Measurements from ENCODE around the gene PCGF1. TPM values are rescaled to one million over a fixed set of nuclear protein-coding genes. Genes with fewer than 3 reads are reported as not detected.
"Not testable (repeated sequence)": the region's sequence is repeated elsewhere in the genome, so short reads cannot be mapped to it uniquely, and the experiment has no call there.

PCGF1 gene
- total and polyA plus RNA-seq, 7 donors: 14.3 to 60.3 (median 25.6) TPM

DNA sequence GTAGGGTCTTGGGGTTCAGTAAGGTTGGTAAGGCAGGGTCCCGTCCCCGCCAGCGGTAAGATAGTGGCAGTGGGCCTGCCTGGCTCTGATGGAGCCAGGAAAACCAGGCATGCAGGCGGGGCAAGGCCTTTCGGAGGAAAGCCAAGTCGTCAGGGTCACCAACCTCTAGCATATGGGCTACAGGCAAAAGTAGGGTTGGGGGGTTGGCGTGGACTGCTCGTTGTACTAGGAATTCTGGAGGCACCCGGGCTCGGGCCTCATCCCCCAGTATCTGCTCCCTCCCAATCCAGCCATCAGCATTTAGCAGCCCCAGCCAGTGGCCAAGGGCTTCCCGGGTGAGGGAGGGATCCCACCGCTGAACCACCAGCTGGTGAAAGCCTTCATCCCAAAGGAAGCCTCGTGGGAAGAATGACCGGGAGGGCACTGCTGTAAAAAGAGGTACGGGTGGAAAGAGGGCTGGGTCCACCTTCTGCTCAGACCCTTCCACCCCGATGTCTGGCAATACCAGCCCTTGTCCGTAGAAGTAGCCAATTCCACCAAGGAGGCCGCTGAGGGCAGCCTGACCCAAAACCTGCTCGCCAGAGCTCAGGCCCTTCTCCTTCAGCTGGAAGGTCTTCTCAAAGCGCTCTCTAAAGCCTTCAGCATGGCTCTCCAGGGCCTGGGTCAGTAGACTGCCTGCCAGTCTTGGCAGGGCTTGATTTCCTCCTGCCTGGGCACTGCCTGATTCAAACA lies 45.3 kb downstream of the PCGF1 start:
- TF ChIP-seq, protein P1, sequence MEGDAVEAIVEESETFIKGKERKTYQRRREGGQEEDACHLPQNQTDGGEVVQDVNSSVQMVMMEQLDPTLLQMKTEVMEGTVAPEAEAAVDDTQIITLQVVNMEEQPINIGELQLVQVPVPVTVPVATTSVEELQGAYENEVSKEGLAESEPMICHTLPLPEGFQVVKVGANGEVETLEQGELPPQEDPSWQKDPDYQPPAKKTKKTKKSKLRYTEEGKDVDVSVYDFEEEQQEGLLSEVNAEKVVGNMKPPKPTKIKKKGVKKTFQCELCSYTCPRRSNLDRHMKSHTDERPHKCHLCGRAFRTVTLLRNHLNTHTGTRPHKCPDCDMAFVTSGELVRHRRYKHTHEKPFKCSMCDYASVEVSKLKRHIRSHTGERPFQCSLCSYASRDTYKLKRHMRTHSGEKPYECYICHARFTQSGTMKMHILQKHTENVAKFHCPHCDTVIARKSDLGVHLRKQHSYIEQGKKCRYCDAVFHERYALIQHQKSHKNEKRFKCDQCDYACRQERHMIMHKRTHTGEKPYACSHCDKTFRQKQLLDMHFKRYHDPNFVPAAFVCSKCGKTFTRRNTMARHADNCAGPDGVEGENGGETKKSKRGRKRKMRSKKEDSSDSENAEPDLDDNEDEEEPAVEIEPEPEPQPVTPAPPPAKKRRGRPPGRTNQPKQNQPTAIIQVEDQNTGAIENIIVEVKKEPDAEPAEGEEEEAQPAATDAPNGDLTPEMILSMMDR (IDR thresholded peaks at IDR 0.05): no peak
- H3K9me3 ChIP-seq: no peaks in the 10 kb centered on the region
- no peak overlapping the region for H3K27ac ChIP-seq
- H3K36me3 ChIP-seq (ENCODE audit: insufficient read depth in 1 of 2, low read depth in 1 of 2): peaks cover 3 to 26% of the 10 kb centered on the region in 2 donors
- DNase-seq (no peak), ATAC-seq (no peak)
- intact Hi-C loops (cut with DNase I): loop anchor here in 1 of 2 donors (10.0 kb wide), 1 partner anchor 727 kb away; the partner anchor contains the start of gene TPRKB
- 79 to 85% (median 81%) methylated on average over 20 of the region's 20 CpGs for WGBS, 3 donors
- no peak overlapping the region for H3K4me3 ChIP-seq
- no peaks in the 10 kb centered on the region for H3K27me3 ChIP-seq (ENCODE audit: insufficient read depth in 3 of 3, low read length in 2 of 3)
- H3K4me1 ChIP-seq: peaks cover 23% of the 10 kb centered on the region

DNA sequence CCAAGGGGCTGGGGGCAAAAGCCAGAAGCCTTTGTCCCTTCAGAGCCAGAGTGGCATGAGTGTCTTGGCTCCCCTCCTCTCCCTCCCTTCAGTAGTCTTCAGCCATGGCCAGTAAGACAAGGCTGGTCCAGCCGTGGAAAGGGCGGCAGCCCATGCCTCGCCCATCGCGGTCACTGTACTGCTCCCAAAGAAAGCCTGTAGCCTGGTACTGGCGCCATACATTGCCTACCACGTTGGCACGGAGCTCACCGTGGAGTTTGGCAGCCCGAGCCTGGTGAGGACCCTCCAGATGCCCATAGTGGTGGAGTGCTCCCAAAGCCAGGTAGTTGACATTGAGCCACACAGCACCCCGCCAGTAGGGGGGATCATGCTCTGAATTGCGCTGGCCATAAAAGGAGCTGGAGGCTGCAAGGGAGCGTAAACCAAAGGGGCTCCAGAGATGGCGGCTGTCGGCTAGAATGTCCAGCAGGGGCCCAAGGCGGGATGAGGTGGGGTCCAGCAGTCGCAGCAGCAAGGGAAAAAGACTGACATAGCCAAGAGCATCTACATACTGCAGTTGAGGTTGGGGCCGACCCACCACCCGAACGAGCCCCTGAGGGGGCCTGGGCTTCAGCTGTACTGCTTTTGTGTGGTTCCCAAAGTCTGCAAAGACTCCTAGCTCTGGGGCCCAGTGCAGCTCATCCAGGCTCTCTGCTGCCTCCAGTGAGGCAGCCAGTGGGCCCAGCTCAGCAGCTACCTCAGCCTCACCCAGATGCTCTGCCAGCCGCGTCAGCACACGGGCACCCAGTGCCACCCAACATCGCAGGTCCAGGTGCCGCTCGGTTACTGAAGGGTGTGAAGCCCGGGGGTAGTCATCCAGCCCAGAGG lies 46.1 kb downstream of the PCGF1 start:
- Histone ChIP-seq H3K4me3 (no peak overlapping the region), H3K36me3 (ENCODE audit: insufficient read depth in 1 of 2, low read depth in 1 of 2) (peaks cover 3 to 32% of the 10 kb centered on the region in 2 donors), H3K4me1 (peaks cover 31% of the 10 kb centered on the region), H3K9me3 (no peaks in the 10 kb centered on the region), H3K27me3 (ENCODE audit: insufficient read depth in 3 of 3, low read length in 2 of 3) (no peaks in the 10 kb centered on the region), H3K27ac (no peak overlapping the region)
- DNase-seq (no peak), ATAC-seq (no peak)
- WGBS, 3 donors: 81 to 87% (median 85%) methylated on average over 27 of the region's 27 CpGs
- intact Hi-C loops (cut with DNase I): loop anchor here in 1 of 2 donors (10.0 kb wide), 1 partner anchor 727 kb away; the partner anchor contains the start of gene TPRKB
- TF ChIP-seq, protein P1 (IDR thresholded peaks at IDR 0.05): no peak

DNA sequence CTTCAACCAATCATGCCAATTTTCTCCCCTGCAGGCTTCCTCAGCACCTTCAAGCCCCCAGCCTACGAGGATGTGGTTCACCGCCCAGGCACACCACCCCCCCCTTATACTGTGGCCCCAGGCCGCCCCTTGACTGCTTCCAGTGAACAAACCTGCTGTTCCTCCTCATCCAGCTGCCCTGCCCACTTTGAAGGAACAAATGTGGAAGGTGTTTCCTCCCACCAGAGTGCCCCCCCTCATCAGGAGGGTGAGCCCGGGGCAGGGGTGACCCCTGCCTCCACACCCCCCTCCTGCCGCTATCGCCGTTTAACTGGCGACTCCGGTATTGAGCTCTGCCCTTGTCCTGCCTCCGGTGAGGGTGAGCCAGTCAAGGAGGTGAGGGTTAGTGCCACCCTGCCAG lies 47.3 kb downstream of the PCGF1 start:
- peak in 1 of 2 donors; percentile 49 for DNase-seq
- H3K4me3 ChIP-seq; H3K27me3 ChIP-seq (ENCODE audit: insufficient read depth in 3 of 3, low read length in 2 of 3); H3K9me3 ChIP-seq; ATAC-seq; H3K27ac ChIP-seq: not testable (repeated sequence)
- Histone ChIP-seq H3K36me3 (ENCODE audit: insufficient read depth in 1 of 2, low read depth in 1 of 2) (peaks cover 3 to 38% of the 10 kb centered on the region in 2 donors), H3K4me1 (peaks cover 35% of the 10 kb centered on the region)
- intact Hi-C loops (cut with DNase I): loop anchor here in 1 of 2 donors (10.0 kb wide), 1 partner anchor 725 kb away; the partner anchor contains the start of gene TPRKB
- WGBS, 3 donors: 74 to 78% (median 76%) methylated on average over 10 of the region's 10 CpGs

DNA sequence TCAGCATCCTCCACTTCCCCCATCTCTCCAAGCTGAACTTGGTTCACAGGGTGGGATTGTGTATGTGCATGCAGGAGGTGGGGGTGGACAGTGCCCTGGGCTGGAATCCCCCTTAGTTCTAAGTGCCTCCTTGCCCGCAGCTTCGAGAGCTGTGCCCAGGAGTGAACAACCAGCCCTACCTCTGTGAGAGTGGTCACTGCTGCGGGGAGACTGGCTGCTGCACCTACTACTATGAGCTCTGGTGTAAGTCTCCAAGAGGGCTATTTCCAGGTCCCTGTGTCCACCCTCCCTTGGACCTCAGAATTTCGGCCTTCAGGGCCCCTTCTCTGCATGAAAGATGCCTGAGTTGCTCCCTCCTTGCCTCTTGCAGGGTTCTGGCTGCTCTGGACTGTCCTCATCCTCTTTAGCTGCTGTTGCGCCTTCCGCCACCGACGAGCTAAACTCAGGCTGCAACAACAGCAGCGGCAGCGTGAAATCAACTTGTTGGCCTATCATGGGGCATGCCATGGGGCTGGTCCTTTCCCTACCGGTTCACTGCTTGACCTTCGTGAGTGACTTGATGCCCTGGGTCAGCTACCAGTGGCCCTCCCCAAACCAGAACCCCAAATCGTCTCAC lies 47.9 kb downstream of the PCGF1 start:
- Histone ChIP-seq H3K4me1 (peaks cover 35% of the 10 kb centered on the region), H3K4me3 (peak overlapping the region; percentile 86), H3K36me3 (ENCODE audit: insufficient read depth in 1 of 2, low read depth in 1 of 2) (peaks cover 3 to 38% of the 10 kb centered on the region in 2 donors)
- peak in 1 of 2 donors; percentile 40 for DNase-seq
- not testable (repeated sequence) for H3K27ac ChIP-seq; H3K9me3 ChIP-seq; H3K27me3 ChIP-seq (ENCODE audit: insufficient read depth in 3 of 3, low read length in 2 of 3); ATAC-seq
- intact Hi-C loops (cut with DNase I): loop anchor here in 1 of 2 donors (10.0 kb wide), 1 partner anchor 725 kb away; the partner anchor contains the start of gene TPRKB
- 62 to 73% (median 64%) methylated on average over 12 to 13 of the region's 13 CpGs for WGBS, 3 donors

DNA sequence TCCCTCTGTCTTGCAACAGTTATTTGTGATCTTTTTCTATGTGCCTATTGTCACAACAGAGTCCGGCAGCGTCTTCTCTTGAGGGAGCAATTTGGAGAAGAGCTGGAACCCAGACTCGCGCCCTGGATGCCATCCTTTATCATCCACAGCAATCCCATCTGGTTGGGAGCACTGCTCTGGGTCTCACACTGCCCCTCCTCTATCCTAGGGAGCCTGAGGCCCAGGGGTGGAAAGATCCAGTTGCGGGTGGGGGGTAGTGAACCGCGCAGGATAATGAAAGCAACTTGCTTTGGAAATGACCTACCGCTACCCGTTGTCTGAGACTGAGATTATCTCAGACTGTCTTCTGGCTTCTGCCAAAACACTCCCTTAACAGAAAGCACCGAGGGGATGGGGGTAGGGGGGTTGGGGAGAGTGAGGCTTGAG lies 48.5 kb downstream of the PCGF1 start:
- 1 to 3% (median 3%) methylated on average over 10 of the region's 10 CpGs for WGBS, 3 donors
- no peaks in the 10 kb centered on the region for H3K27me3 ChIP-seq (ENCODE audit: insufficient read depth in 3 of 3, low read length in 2 of 3)
- peak overlapping the region; percentile 87 for H3K27ac ChIP-seq
- H3K36me3 ChIP-seq (ENCODE audit: insufficient read depth in 1 of 2, low read depth in 1 of 2): peaks cover 3 to 38% of the 10 kb centered on the region in 2 donors
- intact Hi-C loops (cut with DNase I): no loop called here
- DNase-seq (no peak), ATAC-seq (no peak)
- TF ChIP-seq, protein P1 (IDR thresholded peaks at IDR 0.05): no peak
- peaks cover 29% of the 10 kb centered on the region for H3K4me1 ChIP-seq
- H3K9me3 ChIP-seq: no peaks in the 10 kb centered on the region
- H3K4me3 ChIP-seq: peak overlapping the region; percentile 86

All from psoas muscle (tissue), 8 donors.